Left ventricle myocardium inferior (tissue), 1 donor: ENCODE data around the gene EPHB1. TPM values are rescaled to one million over a fixed set of nuclear protein-coding genes. Genes with fewer than 3 reads are reported as not detected.

Experiments used
- DNase-seq: peaks from one replicate; pipeline ENCODE4 v3.0.0-alpha.2; 2020
- H3K27ac ChIP-seq: fragments of 200-600 bp; replicated peaks from 2 replicates; pipeline ENCODE4 v1.8.0; 2021
- H3K27me3 ChIP-seq: fragments of 200-600 bp; 2 replicates; pipeline ENCODE4 v1.8.0; 2021; ENCODE audit warnings: low read depth
- H3K36me3 ChIP-seq: fragments of 200-600 bp; 2 replicates; pipeline ENCODE4 v1.8.0; 2021
- H3K4me1 ChIP-seq: fragments of 200-600 bp; 2 replicates; pipeline ENCODE4 v1.8.0; 2021
- H3K4me3 ChIP-seq: fragments of 200-600 bp; 2 replicates; pipeline ENCODE4 v1.8.0; 2021; ENCODE audit warnings: mild to moderate bottlenecking, moderate library complexity
- H3K9me3 ChIP-seq: fragments of 200-600 bp; replicated peaks from 2 replicates; pipeline ENCODE4 v1.8.0; 2021
- intact Hi-C: fragments of 100-400 bp; cut with micrococcal nuclease; formaldehyde crosslinking; loops from one replicate; pipeline ENCODE4 v1.11.0; 2022
- total RNA-seq: library from RNA; stranded (reverse); fragmentation: NEBNext Ultra II Directional; extraction: Animal tissue kit (Norgen Biotek cat#: 25700); gene quantifications from one replicate; pipeline ENCODE4 v1.2.1, GENCODE V29; 2021
- TF ChIP-seq, protein P1 (sequence below): fragments of 200-600 bp; IDR thresholded peaks from 2 replicates; pipeline ENCODE4 v1.8.0; 2021; ENCODE audit warnings: antibody characterized with exemption, mild to moderate bottlenecking, borderline replicate concordance
- donor health status: DM: no; HTN: yes; CAD: no; lungs with severe emphysema.

The EPHB1 gene
- total RNA-seq, 1 donor from 2014 or later = 1.3 TPM

DNA sequence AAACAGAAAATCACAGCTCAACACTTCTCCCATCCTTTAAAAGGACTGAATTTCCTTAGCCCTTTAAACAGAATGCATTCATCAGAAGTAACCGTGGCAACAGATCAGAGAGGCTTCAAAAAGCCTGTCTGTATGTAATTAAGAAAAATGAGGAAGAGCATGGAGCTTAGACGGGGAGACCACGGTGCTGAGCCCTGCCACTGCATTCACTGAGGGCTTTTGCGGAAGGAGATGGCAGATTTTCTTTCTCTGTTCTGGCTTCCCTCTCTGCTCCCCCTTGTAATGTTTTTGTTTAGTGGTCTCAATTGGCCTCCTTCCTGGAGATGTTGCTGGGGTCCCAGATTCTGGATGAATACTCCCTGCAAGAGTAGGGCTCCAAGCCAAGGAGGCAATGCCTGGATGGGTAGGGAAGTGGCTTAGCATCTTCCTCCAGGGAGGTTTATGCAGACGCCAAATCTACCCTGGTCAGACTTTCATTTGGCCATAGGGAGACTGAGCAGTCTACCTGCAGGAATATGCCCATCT lies 332.9 kb downstream of the EPHB1 start:
- Histone ChIP-seq H3K4me3 (no peak overlapping the region), H3K27ac (no peak overlapping the region), H3K27me3 (peaks cover 6% of the 10 kb centered on the region), H3K9me3 (no peaks in the 10 kb centered on the region), H3K36me3 (no peaks in the 10 kb centered on the region), H3K4me1 (no peaks in the 10 kb centered on the region)
- intact Hi-C loops = no loop called here
- TF ChIP-seq, protein P1, sequence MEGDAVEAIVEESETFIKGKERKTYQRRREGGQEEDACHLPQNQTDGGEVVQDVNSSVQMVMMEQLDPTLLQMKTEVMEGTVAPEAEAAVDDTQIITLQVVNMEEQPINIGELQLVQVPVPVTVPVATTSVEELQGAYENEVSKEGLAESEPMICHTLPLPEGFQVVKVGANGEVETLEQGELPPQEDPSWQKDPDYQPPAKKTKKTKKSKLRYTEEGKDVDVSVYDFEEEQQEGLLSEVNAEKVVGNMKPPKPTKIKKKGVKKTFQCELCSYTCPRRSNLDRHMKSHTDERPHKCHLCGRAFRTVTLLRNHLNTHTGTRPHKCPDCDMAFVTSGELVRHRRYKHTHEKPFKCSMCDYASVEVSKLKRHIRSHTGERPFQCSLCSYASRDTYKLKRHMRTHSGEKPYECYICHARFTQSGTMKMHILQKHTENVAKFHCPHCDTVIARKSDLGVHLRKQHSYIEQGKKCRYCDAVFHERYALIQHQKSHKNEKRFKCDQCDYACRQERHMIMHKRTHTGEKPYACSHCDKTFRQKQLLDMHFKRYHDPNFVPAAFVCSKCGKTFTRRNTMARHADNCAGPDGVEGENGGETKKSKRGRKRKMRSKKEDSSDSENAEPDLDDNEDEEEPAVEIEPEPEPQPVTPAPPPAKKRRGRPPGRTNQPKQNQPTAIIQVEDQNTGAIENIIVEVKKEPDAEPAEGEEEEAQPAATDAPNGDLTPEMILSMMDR = no peak
- no peak for DNase-seq

DNA sequence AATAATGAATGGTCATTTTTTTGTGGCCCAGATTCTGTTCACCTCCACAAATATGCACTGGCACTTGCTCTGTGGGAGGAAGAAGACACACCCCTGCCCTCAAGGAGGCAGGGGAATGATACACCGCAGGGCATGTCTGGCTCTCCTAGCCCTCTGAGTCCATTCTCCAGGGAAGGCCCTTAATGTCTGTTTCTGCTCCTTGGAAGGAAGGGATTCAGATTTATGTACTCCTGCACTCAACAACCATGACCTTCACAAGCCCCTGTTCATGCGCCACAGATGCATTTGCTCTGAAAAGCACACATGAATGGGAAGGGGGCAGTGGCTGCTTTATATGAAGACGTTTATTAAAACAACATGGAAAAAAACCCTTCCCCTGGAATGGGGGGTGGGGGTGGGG lies 333.8 kb downstream of the EPHB1 start:
- TF ChIP-seq, protein P1 = no peak
- H3K4me1 ChIP-seq = no peaks in the 10 kb centered on the region
- no peak overlapping the region for H3K27ac ChIP-seq
- H3K27me3 ChIP-seq = peaks cover 6% of the 10 kb centered on the region
- no peak overlapping the region for H3K4me3 ChIP-seq
- no peak for DNase-seq
- H3K9me3 ChIP-seq = no peaks in the 10 kb centered on the region
- H3K36me3 ChIP-seq = no peaks in the 10 kb centered on the region
- intact Hi-C loops = no loop called here

DNA sequence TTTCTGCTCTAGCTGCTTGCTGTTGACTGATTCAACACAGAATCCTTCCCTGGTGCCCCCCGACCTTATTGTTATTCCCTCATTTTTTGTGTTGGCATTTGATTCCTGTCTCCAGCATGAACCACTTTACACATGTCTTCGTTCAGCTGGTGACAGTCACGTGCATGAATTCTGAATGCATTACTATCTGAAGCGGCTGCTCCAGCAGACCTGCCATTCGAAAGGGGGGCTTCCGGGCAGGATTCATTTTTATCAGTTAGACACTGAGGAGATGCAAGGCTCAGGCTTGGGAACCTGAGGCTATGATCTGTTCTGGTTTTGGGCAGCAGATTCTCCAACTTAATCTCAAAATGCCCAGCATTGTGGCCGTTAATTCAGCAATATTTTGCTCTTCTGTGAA lies 336.2 kb downstream of the EPHB1 start:
- no peaks in the 10 kb centered on the region for H3K4me1 ChIP-seq
- peaks cover 6% of the 10 kb centered on the region for H3K27me3 ChIP-seq
- no peak overlapping the region for H3K27ac ChIP-seq
- H3K36me3 ChIP-seq = no peaks in the 10 kb centered on the region
- TF ChIP-seq, protein P1 = no peak
- intact Hi-C loops = no loop called here
- H3K4me3 ChIP-seq = no peak overlapping the region
- H3K9me3 ChIP-seq = no peaks in the 10 kb centered on the region
- DNase-seq = no peak

DNA sequence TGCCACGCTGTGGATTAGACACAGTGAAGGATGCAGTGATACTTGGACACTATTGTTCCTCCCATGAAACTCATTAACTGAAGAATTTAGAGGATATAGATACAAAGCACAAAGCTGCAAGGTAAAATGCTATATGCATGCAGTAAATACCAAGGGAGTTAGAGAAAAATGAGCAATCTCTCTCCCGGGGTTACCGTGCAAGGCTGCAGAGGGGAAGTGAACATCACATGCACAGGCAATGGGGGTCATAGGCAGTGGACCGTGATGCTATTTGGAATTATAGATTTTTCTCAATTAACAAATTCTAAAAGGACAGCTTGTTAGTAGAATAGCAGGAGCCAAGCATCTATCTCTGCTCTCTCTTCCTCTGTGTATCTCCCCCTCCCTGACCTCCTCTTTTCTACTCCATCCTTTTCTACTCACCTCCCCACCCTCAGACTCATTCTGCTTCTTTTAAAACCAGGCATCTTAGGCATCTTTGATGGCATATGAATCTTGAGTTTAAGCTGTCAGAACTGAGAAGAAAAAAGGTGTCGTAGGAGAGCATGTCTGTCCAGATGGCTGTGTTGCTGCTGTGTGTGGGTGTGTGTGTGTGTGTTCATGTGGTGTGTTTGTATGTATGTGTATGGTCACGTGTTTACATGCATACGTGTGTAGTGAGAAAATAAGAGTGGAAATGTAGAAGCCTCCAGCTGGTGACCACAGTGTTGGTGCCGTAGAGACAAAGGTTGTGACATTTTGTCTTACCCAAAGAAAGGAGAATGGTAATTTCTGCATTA lies 339.0 kb downstream of the EPHB1 start:
- intact Hi-C loops = no loop called here
- H3K9me3 ChIP-seq = no peaks in the 10 kb centered on the region
- H3K4me3 ChIP-seq = no peak overlapping the region
- no peaks in the 10 kb centered on the region for H3K4me1 ChIP-seq
- no peak overlapping the region for H3K27ac ChIP-seq
- TF ChIP-seq, protein P1 = no peak
- H3K36me3 ChIP-seq = no peaks in the 10 kb centered on the region
- H3K27me3 ChIP-seq = no peaks in the 10 kb centered on the region
- no peak for DNase-seq

DNA sequence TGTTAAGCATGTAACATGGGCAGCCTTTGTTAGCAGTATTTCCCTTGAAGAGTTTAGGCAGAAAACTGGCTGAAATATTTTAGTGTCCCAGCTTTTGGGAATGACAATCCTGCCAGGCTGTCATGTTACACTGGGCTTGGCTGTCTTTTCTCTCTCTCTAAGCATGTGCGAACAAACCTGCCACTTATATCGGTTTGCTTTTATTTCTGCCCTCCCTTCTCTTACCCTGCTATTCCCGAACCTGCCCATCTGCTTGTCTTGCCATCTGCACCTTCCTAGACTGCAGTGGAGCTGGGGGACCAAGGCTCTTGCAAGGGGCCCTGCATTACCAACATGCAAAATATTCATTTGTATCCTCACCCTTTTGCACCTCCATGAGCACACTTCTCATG lies 339.6 kb downstream of the EPHB1 start:
- no peak for DNase-seq
- TF ChIP-seq, protein P1 = no peak
- intact Hi-C loops = no loop called here
- Histone ChIP-seq H3K4me3 (no peak overlapping the region), H3K36me3 (no peaks in the 10 kb centered on the region), H3K9me3 (no peaks in the 10 kb centered on the region), H3K27me3 (no peaks in the 10 kb centered on the region), H3K27ac (no peak overlapping the region), H3K4me1 (no peaks in the 10 kb centered on the region)
